Upper lobe of left lung (tissue), 6 donors: Measurements from ENCODE around the gene SPCS1. TPM values are rescaled to one million over a fixed set of nuclear protein-coding genes. Genes with fewer than 3 reads are reported as not detected.

Source experiments
- ATAC-seq, 2 donors: fragments of 200-7000 bp; cut with Tn5 transposase; one replicate each; pipeline ENCODE4 v1.9.1; 2022; ENCODE audit warnings: mild to moderate bottlenecking in 2 of 2, moderate library complexity in 2 of 2; ENCODE audit not compliant: low FRiP score in 2 of 2
- DNase-seq, 2 donors: peaks; one replicate each; pipeline ENCODE4 v3.0.0-alpha.2; 2019 to 2020
- H3K27ac ChIP-seq, 4 donors: fragments of 200-600 bp; sonication (generic); one replicate each; pipeline ENCODE4 v1.5.1; 2016 to 2019
- H3K27me3 ChIP-seq, 4 donors: fragments of 200-600 bp; sonication (generic); one replicate each; pipeline ENCODE4 v1.5.1; 2017 to 2019
- H3K36me3 ChIP-seq, 4 donors: fragments of 200-600 bp; sonication (generic); one replicate each; pipeline ENCODE4 v1.5.1; 2016 to 2019
- H3K4me1 ChIP-seq, 4 donors: fragments of 200-600 bp; sonication (generic); one replicate each; pipeline ENCODE4 v1.5.1; 2018 to 2019
- H3K4me3 ChIP-seq, 4 donors: fragments of 200-600 bp; sonication (generic); one replicate each; pipeline ENCODE4 v1.5.1; 2017 to 2019; ENCODE audit warnings: mild to moderate bottlenecking in 2 of 4, moderate library complexity in 1 of 4
- H3K9me3 ChIP-seq, 4 donors: fragments of 200-600 bp; sonication (generic); one replicate each; pipeline ENCODE4 v1.5.1; 2018 to 2019
- CTCF ChIP-seq, 6 experiments: fragments of 450-650 bp in 4 of 6; fragments of 200-600 bp in 2 of 6; sonication (generic) in 2 of 6; IDR thresholded peaks; one replicate each; pipeline ENCODE4 v1.5.1; 2016 to 2019; ENCODE audit warnings: antibody characterized with exemption in 6 of 6
- EP300 ChIP-seq, 4 donors: sonication (generic); formaldehyde crosslinking; IDR thresholded peaks; one replicate each; pipeline ENCODE4 v1.5.1; 2017; ENCODE audit warnings: antibody characterized with exemption in 4 of 4, control low read depth in 2 of 4
- POLR2A ChIP-seq, 4 donors: fragments of 450-650 bp; IDR thresholded peaks; one replicate each; pipeline ENCODE4 v1.5.1; 2016 to 2017; ENCODE audit warnings: antibody characterized with exemption in 4 of 4, mild to moderate bottlenecking in 2 of 4
- POLR2AphosphoS5 ChIP-seq, 2 donors: sonication (generic); formaldehyde crosslinking; IDR thresholded peaks; one replicate each; pipeline ENCODE4 v1.5.1; 2017; ENCODE audit warnings: antibody characterized with exemption in 2 of 2
- WGBS, 2 donors: methylation state at CpG; one replicate each; pipeline ENCODE4 v1.1.5; 2017 to 2018; 5-methylcytosine and 5-hydroxymethylcytosine counted together
- total RNA-seq, 6 donors: library from RNA; depleted of rRNA in 4 of 6; stranded (reverse); fragments of >200 nt in 4 of 6; gene quantifications; one replicate each; pipeline versions ENCODE4 v1.1.0 to v1.2.1, GENCODE V29; 2016 to 2021
- donor health status: DM: no; HTN: no; CAD: no; lungs with moderate emphysema.
- donor health status: DM: no; HTN: yes; CAD: no; lungs with severe emphysema.

SPCS1 gene
- total RNA-seq, 6 donors from 2014 or later, result 13.6 to 92.4 (median 77.6) TPM

GRCh38 chr3:52710512-52710911 is 4.6 kb downstream of the SPCS1 start:
- Histone ChIP-seq H3K27ac (no peak overlapping the region), H3K9me3 (no peaks in the 10 kb centered on the region), H3K36me3 (peaks cover 0 to 40% (median 10%) of the 10 kb centered on the region in 4 donors), H3K4me3 (no peak overlapping the region), H3K4me1 (peaks cover 12 to 19% (median 14%) of the 10 kb centered on the region in 4 donors), H3K27me3 (no peaks in the 10 kb centered on the region)
- DNase-seq (no peak), ATAC-seq (no peak)
- no peak for TF ChIP-seq EP300 (IDR thresholded peaks at IDR 0.05)
- no peak for TF ChIP-seq POLR2AphosphoS5 (IDR thresholded peaks at IDR 0.05)
- TF ChIP-seq POLR2A (IDR thresholded peaks at IDR 0.05), result no peak
- TF ChIP-seq CTCF (IDR thresholded peaks at IDR 0.05), result no peak
- WGBS, 2 donors, result 78 to 84% methylated on average over 2 of the region's 2 CpGs

- no peak for DNase-seq
- TF ChIP-seq POLR2A (IDR thresholded peaks at IDR 0.05) (no peak), EP300 (IDR thresholded peaks at IDR 0.05) (no peak), POLR2AphosphoS5 (IDR thresholded peaks at IDR 0.05) (no peak), CTCF (IDR thresholded peaks at IDR 0.05) (no peak)
- 94 to 96% methylated on average over 16 to 17 of the region's 17 CpGs for WGBS, 2 donors
These were observed 6.6 kb downstream of the SPCS1 start for GRCh38 chr3:52712291-52713212.

GRCh38 chr3:52714335-52715302 is 8.7 kb downstream of the SPCS1 start:
- no peak overlapping the region for H3K4me3 ChIP-seq
- ATAC-seq (peak in 1 of 2 donors; percentile 50), DNase-seq (peak in 1 of 2 donors; percentile 77)
- H3K27ac ChIP-seq, result no peak overlapping the region
- 60 to 86% methylated on average over 8 to 26 of the region's 39 CpGs for WGBS, 2 donors
- H3K36me3 ChIP-seq, result peaks cover 0 to 22% (median 4%) of the 10 kb centered on the region in 4 donors
- H3K9me3 ChIP-seq, result no peaks in the 10 kb centered on the region
- H3K4me1 ChIP-seq, result no peaks in the 10 kb centered on the region
- no peaks in the 10 kb centered on the region for H3K27me3 ChIP-seq
- TF ChIP-seq POLR2A (IDR thresholded peaks at IDR 0.05) (no peak), CTCF (IDR thresholded peaks at IDR 0.05) (no peak), EP300 (IDR thresholded peaks at IDR 0.05) (no peak), POLR2AphosphoS5 (IDR thresholded peaks at IDR 0.05) (no peak)

More at GRCh38 chr3:52712291-52713212, 6.6 kb downstream of the SPCS1 start:
- Histone ChIP-seq H3K4me1 (peaks cover under 1 to 6% (median 2%) of the 10 kb centered on the region in 4 donors), H3K36me3 (peaks cover 0 to 39% (median 10%) of the 10 kb centered on the region in 4 donors), H3K9me3 (no peaks in the 10 kb centered on the region), H3K27ac (no peak overlapping the region), H3K4me3 (no peak overlapping the region), H3K27me3 (no peaks in the 10 kb centered on the region)
- ATAC-seq, result no peak

- peaks cover 0 to 14% (median 3%) of the 10 kb centered on the region in 4 donors for H3K36me3 ChIP-seq
- no peaks in the 10 kb centered on the region for H3K27me3 ChIP-seq
- H3K4me1 ChIP-seq, result peaks cover 0 to 11% (median 6%) of the 10 kb centered on the region in 4 donors
- H3K4me3 ChIP-seq, result no peak overlapping the region
- DNase-seq (peak in 1 of 2 donors; percentile 66), ATAC-seq (no peak)
- TF ChIP-seq POLR2A (IDR thresholded peaks at IDR 0.05), result no peak
- no peak for TF ChIP-seq POLR2AphosphoS5 (IDR thresholded peaks at IDR 0.05)
- TF ChIP-seq EP300 (IDR thresholded peaks at IDR 0.05), result no peak
- TF ChIP-seq CTCF (IDR thresholded peaks at IDR 0.05), result no peak
- no peak overlapping the region for H3K27ac ChIP-seq
- H3K9me3 ChIP-seq, result no peaks in the 10 kb centered on the region
- WGBS, 2 donors, result 91 to 96% methylated on average over 11 of the region's 11 CpGs
These were observed 9.9 kb downstream of the SPCS1 start for GRCh38 chr3:52715714-52716305.
